GM12864 (cell line): Measurements from ENCODE around the gene NOTCH1.

Experiments used
- DNase-seq: peaks from one replicate; pipeline ENCODE4 v3.0.0-alpha.2; 2011; ENCODE audit warnings: low read depth
- H3K4me3 ChIP-seq: 2 replicates; pipeline ENCODE4 v1.5.1; 2011; ENCODE audit warnings: mild to moderate bottlenecking, low read depth, low read length, control low read depth
- CTCF ChIP-seq: IDR thresholded peaks from 2 replicates; pipeline ENCODE4 v1.5.1; 2011; ENCODE audit warnings: low read depth, mild to moderate bottlenecking, moderate library complexity, low read length, control low read depth, inconsistent platforms; ENCODE audit errors: missing control alignments

NOTCH1 gene

GRCh38 chr9:136542241-136543040 is 3.4 kb downstream of the NOTCH1 start:
- no peak overlapping the region for H3K4me3 ChIP-seq
- TF ChIP-seq CTCF, result no peak
- no peak for DNase-seq

- no peak for DNase-seq
- TF ChIP-seq CTCF, result no peak
- H3K4me3 ChIP-seq, result no peak overlapping the region
These were observed 4.1 kb downstream of the NOTCH1 start for GRCh38 chr9:136541709-136542108.

- no peak overlapping the region for H3K4me3 ChIP-seq
- no peak for DNase-seq
- TF ChIP-seq CTCF, result no peak
These were observed 4.7 kb downstream of the NOTCH1 start for GRCh38 chr9:136541179-136541578.

GRCh38 chr9:136539427-136540421 is 6.1 kb downstream of the NOTCH1 start:
- TF ChIP-seq CTCF, result no peak
- H3K4me3 ChIP-seq, result peak overlapping the region; percentile 5
- peak; percentile 86 for DNase-seq

GRCh38 chr9:136538599-136539426 is 7.0 kb downstream of the NOTCH1 start:
- DNase-seq, result no peak
- peak overlapping the region; percentile 22 for H3K4me3 ChIP-seq
- no peak for TF ChIP-seq CTCF

GRCh38 chr9:136537896-136538598 is 7.8 kb downstream of the NOTCH1 start:
- no peak for DNase-seq
- no peak overlapping the region for H3K4me3 ChIP-seq
- TF ChIP-seq CTCF, result no peak
